H1 (cell line): ENCODE results near the gene PRDM5. TPM values are rescaled to one million over a fixed set of nuclear protein-coding genes. Genes with fewer than 3 reads are reported as not detected.

ENCODE experiments used
- CHD7 ChIP-seq: fragments of 300-600 bp; sonication (generic); IDR thresholded peaks from 2 replicates; pipeline ENCODE4 v1.7.1; 2012; ENCODE audit warnings: low read length, moderate library complexity, mild to moderate bottlenecking, inconsistent platforms; ENCODE audit not compliant: insufficient replicate concordance
- CTBP2 ChIP-seq: IDR thresholded peaks from 2 replicates; pipeline ENCODE4 v1.7.0; 2011; ENCODE audit warnings: borderline replicate concordance, mild to moderate bottlenecking, moderate library complexity, mixed read lengths, low read length; ENCODE audit not compliant: insufficient read depth, insufficient read length
- GABPA ChIP-seq: IDR thresholded peaks from 2 replicates; pipeline ENCODE4 v1.6.1; 2011; ENCODE audit warnings: mild to moderate bottlenecking, low read length, moderate library complexity, borderline replicate concordance; ENCODE audit not compliant: insufficient read depth
- GTF2F1 ChIP-seq: IDR thresholded peaks from 2 replicates; pipeline ENCODE4 v1.6.1; 2012; ENCODE audit warnings: low read depth, low read length, improper control_type of control experiment, borderline replicate concordance
- KDM5A ChIP-seq: fragments of 200-600 bp; IDR thresholded peaks from 2 replicates; pipeline ENCODE4 v1.7.1; 2012; ENCODE audit warnings: mild to moderate bottlenecking, low read length, inconsistent platforms, mixed read lengths
- TEAD4 ChIP-seq: IDR thresholded peaks from 2 replicates; pipeline ENCODE4 v1.6.1; 2012; ENCODE audit warnings: low read depth, low read length, inconsistent platforms, mixed read lengths
- polyA plus RNA-seq, 7 experiments: library from polyadenylated mRNA; depleted of rRNA in 3 of 7; stranded (reverse) in 5 of 7; unstranded in 2 of 7; fragments of >200 nt in 5 of 7; fragments of 200-250 nt in 2 of 7; gene quantifications; 1 replicate in 5 of 7; 2 replicates in 1 of 7; 4 replicates in 1 of 7; pipeline versions ENCODE4 v1.2.1 to v1.2.3, GENCODE V29; 2011 to 2013; ENCODE audit warnings: missing spikeins in 2 of 7, mixed read lengths in 2 of 7
- total RNA-seq: library from RNA; stranded (reverse); fragmentation: NEBNext Ultra II Directional; extraction: Animal tissue kit (Norgen Biotek cat#: 25700); gene quantifications from 2 replicates; pipeline ENCODE4 v1.2.1, GENCODE V29; 2021

The PRDM5 gene
- total and polyA plus RNA-seq, 2 of the 8 experiments (the other 6 are each of a cell fraction or from before 2014, with no cell fraction given): 8.2 to 23.4 TPM

GRCh38 chr4:120843849-120844527 is 78.5 kb downstream of the PRDM5 start (continued):
- TF ChIP-seq CTBP2: no peak
- TF ChIP-seq GTF2F1: no peak
- no peak for TF ChIP-seq TEAD4
- TF ChIP-seq KDM5A: no peak
- no peak for TF ChIP-seq CHD7
- TF ChIP-seq GABPA: no peak
